Neuronal stem cell (in vitro differentiated cells): ENCODE results near the gene RAB2B. TPM values are rescaled to one million over a fixed set of nuclear protein-coding genes. Genes with fewer than 3 reads are reported as not detected.

Experiments used
- DNase-seq: peaks from one replicate; pipeline ENCODE4 v3.0.0-alpha.2; 2013; ENCODE audit warnings: low spot score
- H2AFZ ChIP-seq: one replicate; pipeline ENCODE4 v1.6.1; 2013; ENCODE audit warnings: mild to moderate bottlenecking, low read length, inconsistent platforms
- H2AK5ac ChIP-seq: 2 replicates; pipeline ENCODE4 v1.6.1; 2013; ENCODE audit warnings: low read depth, mild to moderate bottlenecking, inconsistent platforms, low read length, moderate library complexity, mixed read lengths
- H2BK120ac ChIP-seq: 2 replicates; pipeline ENCODE4 v1.6.1; 2013; ENCODE audit warnings: low read depth, mild to moderate bottlenecking, inconsistent platforms, low read length, moderate library complexity, mixed read lengths
- H2BK12ac ChIP-seq: one replicate; pipeline ENCODE4 v1.6.1; 2013; ENCODE audit warnings: low read length, inconsistent platforms
- H2BK15ac ChIP-seq: 2 replicates; pipeline ENCODE4 v1.6.1; 2013; ENCODE audit warnings: mild to moderate bottlenecking, low read length, inconsistent platforms, mixed read lengths
- H2BK5ac ChIP-seq: one replicate; pipeline ENCODE4 v1.6.1; 2013; ENCODE audit warnings: inconsistent platforms, mild to moderate bottlenecking, low read length, moderate library complexity
- H3K14ac ChIP-seq: one replicate; pipeline ENCODE4 v1.6.1; 2013; ENCODE audit warnings: low read length, inconsistent platforms
- H3K18ac ChIP-seq: 2 replicates; pipeline ENCODE4 v1.6.1; 2013; ENCODE audit warnings: low read length, inconsistent platforms
- H3K23ac ChIP-seq: 2 replicates; pipeline ENCODE4 v1.6.1; 2013; ENCODE audit warnings: low read depth, mild to moderate bottlenecking, mixed read lengths, low read length, inconsistent platforms; ENCODE audit not compliant: poor library complexity
- H3K27ac ChIP-seq: replicated peaks from 3 replicates; pipeline ENCODE4 v1.5.1; 2013; ENCODE audit warnings: low read length, inconsistent platforms
- H3K27me3 ChIP-seq, 3 experiments: 2 replicates each; pipeline ENCODE4 v1.6.1; 2013; ENCODE audit warnings: low read length in 3 of 3, mild to moderate bottlenecking in 2 of 3, inconsistent platforms in 1 of 3, low read depth in 1 of 3, mixed read lengths in 1 of 3, moderate library complexity in 1 of 3; ENCODE audit not compliant: control insufficient read depth in 3 of 3, insufficient read depth in 3 of 3
- H3K36me3 ChIP-seq, 2 donors: replicated peaks in 1 of 2; 2 replicates each; pipeline ENCODE4 v1.6.1; 2013; ENCODE audit warnings: low read length in 2 of 2; ENCODE audit not compliant: control insufficient read depth in 2 of 2, insufficient read depth in 2 of 2
- H3K4ac ChIP-seq: 2 replicates; pipeline ENCODE4 v1.6.1; 2013; ENCODE audit warnings: inconsistent platforms, mild to moderate bottlenecking, low read length, moderate library complexity
- H3K4me1 ChIP-seq, 2 donors: 1 replicate in 1 of 2; 2 replicates in 1 of 2; pipeline ENCODE4 v1.6.1; 2013; ENCODE audit warnings: low read length in 2 of 2, low read depth in 1 of 2; ENCODE audit not compliant: control insufficient read depth in 2 of 2, insufficient read depth in 1 of 2
- H3K4me2 ChIP-seq: one replicate; pipeline ENCODE4 v1.6.1; 2013; ENCODE audit warnings: mild to moderate bottlenecking, low read length, inconsistent platforms; ENCODE audit not compliant: insufficient read depth, poor library complexity, severe bottlenecking
- H3K4me3 ChIP-seq, 2 donors: 2 replicates each; pipeline ENCODE4 v1.5.1; 2013; ENCODE audit warnings: low read length in 2 of 2, mild to moderate bottlenecking in 2 of 2, inconsistent platforms in 1 of 2, moderate library complexity in 1 of 2
- H3K79me1 ChIP-seq: one replicate; pipeline ENCODE4 v1.6.1; 2013; ENCODE audit warnings: low read depth, mild to moderate bottlenecking, inconsistent platforms, low read length, moderate library complexity
- H3K9ac ChIP-seq: one replicate; pipeline ENCODE4 v1.6.1; 2013; ENCODE audit warnings: mild to moderate bottlenecking, low read depth, low read length, inconsistent platforms; ENCODE audit not compliant: poor library complexity
- H3K9me3 ChIP-seq, 2 donors: replicated peaks in 1 of 2; 2 replicates each; pipeline versions ENCODE3 to v1.6.1; 2013; ENCODE audit warnings: low read length in 2 of 2, mild to moderate bottlenecking in 2 of 2, inconsistent platforms in 1 of 2, low read depth in 1 of 2, mixed read lengths in 1 of 2, moderate library complexity in 1 of 2; ENCODE audit not compliant: control insufficient read depth in 2 of 2, insufficient read depth in 1 of 2
- H4K8ac ChIP-seq: one replicate; pipeline ENCODE4 v1.6.1; 2013; ENCODE audit warnings: low read depth, mild to moderate bottlenecking, inconsistent platforms, low read length, moderate library complexity
- H4K91ac ChIP-seq: one replicate; pipeline ENCODE4 v1.6.1; 2013; ENCODE audit warnings: low read length, low read depth, mild to moderate bottlenecking, inconsistent platforms; ENCODE audit not compliant: poor library complexity
- WGBS, 2 donors: extraction: QIAGEN DNeasy Blood & Tissue Kit; methylation state at CpG; one replicate each; pipeline ENCODE4 v1.1.7; 2013; ENCODE audit warnings: missing lambda C conversion rate in 2 of 2, mixed read lengths in 1 of 2; ENCODE audit not compliant: insufficient read length in 2 of 2, insufficient replicate concordance in 1 of 2; ENCODE audit errors: extremely low coverage in 2 of 2; 5-methylcytosine and 5-hydroxymethylcytosine counted together
- small RNA-seq: library from polyadenylated mRNA; stranded (forward); fragments of <200 nt; extraction: miRNeasy Mini kit (QIAGEN cat#:217004); gene quantifications from one replicate; pipeline ENCODE3, GENCODE V24; 2013; ENCODE audit not compliant: insufficient read depth

The RAB2B gene

DNA sequence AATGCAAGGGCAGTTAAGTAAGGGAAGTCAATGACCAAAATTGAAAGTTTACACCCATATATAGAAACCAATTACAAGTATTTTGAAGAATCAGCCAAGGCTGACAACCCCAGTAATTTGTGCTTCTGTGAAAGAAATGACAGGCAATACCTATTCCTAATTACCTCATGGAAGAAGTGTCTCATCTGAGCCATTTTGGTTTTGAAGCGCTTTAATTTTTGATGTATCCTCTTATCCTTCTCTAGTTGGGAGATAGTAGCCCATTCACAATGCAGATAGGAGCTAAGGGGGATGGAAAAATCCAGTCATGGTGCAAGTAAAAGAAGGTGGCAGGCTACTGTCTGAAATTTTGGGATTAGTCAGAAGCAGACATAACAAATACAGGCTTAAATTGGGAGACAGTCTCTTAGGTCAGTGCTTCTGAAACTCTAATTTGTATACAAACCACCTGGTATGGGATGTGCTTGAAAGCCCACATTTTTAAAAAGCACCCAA, 62.6 kb downstream of the RAB2B start:
- Histone ChIP-seq H3K9me3 (no peaks in the 10 kb centered on the region), H3K36me3 (peaks cover 28 to 93% of the 10 kb centered on the region in 2 donors), H2AFZ (no peak overlapping the region), H3K27me3 (no peaks in the 10 kb centered on the region), H3K23ac (no peak overlapping the region), H3K4me1 (no peaks in the 10 kb centered on the region), H3K14ac (no peak overlapping the region), H3K18ac (no peak overlapping the region), H2BK15ac (no peak overlapping the region), H2BK12ac (no peak overlapping the region), H2BK5ac (no peak overlapping the region), H2BK120ac (no peak overlapping the region), H3K27ac (no peak overlapping the region), H3K4ac (no peak overlapping the region), H3K79me1 (no peaks in the 10 kb centered on the region), H3K4me2 (no peak overlapping the region), H4K8ac (no peak overlapping the region), H4K91ac (no peak overlapping the region), H3K4me3 (no peak overlapping the region), H2AK5ac (no peak overlapping the region), H3K9ac (no peak overlapping the region)
- no peak for DNase-seq
- no CpG with 5 or more reads among the region's 1 CpG for WGBS, 2 donors

Small RNA genes lying within 50 kb of the gene (small RNA-seq; reads per million reads assigned to genes)
- gene RN7SL650P: not detected
